Measurements from ENCODE around the gene ENO1.
"Not testable (repeated sequence)": the region's sequence is repeated elsewhere in the genome, so short reads cannot be mapped to it uniquely, and the experiment has no call there.

The ENO1 gene

GRCh38 chr1:8822373-8823294, 55.9 kb downstream of the ENO1 start:
- H3K36me3 ChIP-seq (ENCODE audit: low read depth), result no peaks in the 10 kb centered on the region
- no peak for DNase-seq (ENCODE audit: low spot score)
- H3K9me3 ChIP-seq (ENCODE audit: severe bottlenecking), result no peaks in the 10 kb centered on the region
- peak overlapping the region; percentile 71 for H3K27ac ChIP-seq (ENCODE audit: poor library complexity, severe bottlenecking)
- ATAC-seq (ENCODE audit: low read depth), result peak; percentile 73
- H3K4me3 ChIP-seq (ENCODE audit: severe bottlenecking), result no peak overlapping the region
- no peaks in the 10 kb centered on the region for H3K27me3 ChIP-seq (ENCODE audit: insufficient read depth, poor library complexity, severe bottlenecking)
- peaks cover 34% of the 10 kb centered on the region for H3K4me1 ChIP-seq (ENCODE audit: insufficient read depth, poor library complexity, severe bottlenecking)
- TF ChIP-seq CTCF (IDR thresholded peaks at IDR 0.05; ENCODE audit: poor library complexity, severe bottlenecking), result no peak

GRCh38 chr1:8821084-8821483, 57.4 kb downstream of the ENO1 start:
- H3K9me3 ChIP-seq (ENCODE audit: severe bottlenecking), result no peaks in the 10 kb centered on the region
- ATAC-seq (ENCODE audit: low read depth), result no peak
- H3K36me3 ChIP-seq (ENCODE audit: low read depth), result no peaks in the 10 kb centered on the region
- TF ChIP-seq CTCF (IDR thresholded peaks at IDR 0.05; ENCODE audit: poor library complexity, severe bottlenecking), result no peak
- H3K27ac ChIP-seq (ENCODE audit: poor library complexity, severe bottlenecking), result peak overlapping the region; percentile 71
- H3K27me3 ChIP-seq (ENCODE audit: insufficient read depth, poor library complexity, severe bottlenecking), result no peaks in the 10 kb centered on the region
- H3K4me3 ChIP-seq (ENCODE audit: severe bottlenecking), result no peak overlapping the region
- DNase-seq (ENCODE audit: low spot score), result no peak
- H3K4me1 ChIP-seq (ENCODE audit: insufficient read depth, poor library complexity, severe bottlenecking), result peaks cover 35% of the 10 kb centered on the region

- H3K4me3 ChIP-seq (ENCODE audit: severe bottlenecking), result peak overlapping the region; percentile 57
- peak overlapping the region; percentile 91 for H3K27ac ChIP-seq (ENCODE audit: poor library complexity, severe bottlenecking)
- H3K4me1 ChIP-seq (ENCODE audit: insufficient read depth, poor library complexity, severe bottlenecking), result peaks cover 57% of the 10 kb centered on the region
These were observed 59.7 kb downstream of the ENO1 start for GRCh38 chr1:8818789-8819188.

GRCh38 chr1:8818325-8818775, 60.1 kb downstream of the ENO1 start:
- Histone ChIP-seq H3K4me3 (ENCODE audit: severe bottlenecking) (peak overlapping the region; percentile 57), H3K9me3 (ENCODE audit: severe bottlenecking) (no peaks in the 10 kb centered on the region), H3K4me1 (ENCODE audit: insufficient read depth, poor library complexity, severe bottlenecking) (peaks cover 55% of the 10 kb centered on the region), H3K27me3 (ENCODE audit: insufficient read depth, poor library complexity, severe bottlenecking) (no peaks in the 10 kb centered on the region), H3K36me3 (ENCODE audit: low read depth) (no peaks in the 10 kb centered on the region), H3K27ac (ENCODE audit: poor library complexity, severe bottlenecking) (peak overlapping the region; percentile 91)
- ATAC-seq (ENCODE audit: low read depth), result no peak
- peak; percentile 86 for DNase-seq (ENCODE audit: low spot score)
- no peak for TF ChIP-seq CTCF (IDR thresholded peaks at IDR 0.05; ENCODE audit: poor library complexity, severe bottlenecking)

More at GRCh38 chr1:8818789-8819188, 59.7 kb downstream of the ENO1 start:
- ATAC-seq (ENCODE audit: low read depth); H3K27me3 ChIP-seq (ENCODE audit: insufficient read depth, poor library complexity, severe bottlenecking); DNase-seq (ENCODE audit: low spot score); H3K9me3 ChIP-seq (ENCODE audit: severe bottlenecking); H3K36me3 ChIP-seq (ENCODE audit: low read depth): not testable (repeated sequence)

GRCh38 chr1:8817412-8818324, 60.8 kb downstream of the ENO1 start, which contains the start of gene RERE:
Gene RERE (minus strand): TSS chr1:8817640.
- Histone ChIP-seq H3K4me3 (ENCODE audit: severe bottlenecking) (peak within 1 kb of the TSS; percentile 57), H3K27me3 (ENCODE audit: insufficient read depth, poor library complexity, severe bottlenecking) (no peaks in the 10 kb centered on the region), H3K4me1 (ENCODE audit: insufficient read depth, poor library complexity, severe bottlenecking) (peaks cover 57% of the 10 kb centered on the region), H3K9me3 (ENCODE audit: severe bottlenecking) (no peaks in the 10 kb centered on the region), H3K27ac (ENCODE audit: poor library complexity, severe bottlenecking) (peak within 1 kb of the TSS; percentile 91), H3K36me3 (ENCODE audit: low read depth) (no peaks in the 10 kb centered on the region)
- peak; percentile 89 for ATAC-seq (ENCODE audit: low read depth)
- peak; percentile 86 for DNase-seq (ENCODE audit: low spot score)
- no peak for TF ChIP-seq CTCF (IDR thresholded peaks at IDR 0.05; ENCODE audit: poor library complexity, severe bottlenecking)

Measured in RWPE2 (cell line).